Measurements from ENCODE around the gene IFNK. TPM values are rescaled to one million over a fixed set of nuclear protein-coding genes. Genes with fewer than 3 reads are reported as not detected.

The IFNK gene
- total RNA-seq, 2 experiments from 2014 or later, result not detected

GRCh38 chr9:27505744-27506161 is 18.3 kb upstream of the IFNK start:
- Histone ChIP-seq H3K4me3 (ENCODE audit: low read length) (no peak overlapping the region), H3K9me3 (ENCODE audit: control insufficient read depth in 1 of 2, insufficient read depth in 1 of 2, low read length in 2 of 2) (no peaks in the 10 kb centered on the region), H3K4me1 (ENCODE audit: insufficient read depth, low read length) (no peaks in the 10 kb centered on the region), H3K27ac (ENCODE audit: low read depth in 1 of 2, low read length in 2 of 2) (no peak overlapping the region), H3K36me3 (ENCODE audit: insufficient read depth, low read length) (no peaks in the 10 kb centered on the region), H3K27me3 (ENCODE audit: control insufficient read depth in 1 of 2, insufficient read depth in 2 of 2, low read length in 2 of 2) (no peaks in the 10 kb centered on the region)
- ATAC-seq (ENCODE audit: poor library complexity) (no peak), DNase-seq (no peak)
- no peak overlapping the region for H3K4me3 Mint-ChIP-seq
- H3K4me1 Mint-ChIP-seq (ENCODE audit: low read depth), result no peaks in the 10 kb centered on the region
- CTCF ChIA-PET, result no interaction called here
- no peak for TF ChIP-seq CTCF (IDR thresholded peaks at IDR 0.05)
- no peaks in the 10 kb centered on the region for H3K27me3 Mint-ChIP-seq
- no peak overlapping the region for H3K27ac Mint-ChIP-seq
- H3K9me3 Mint-ChIP-seq, result no peaks in the 10 kb centered on the region
- H3K36me3 Mint-ChIP-seq (ENCODE audit: low read depth), result no peaks in the 10 kb centered on the region
- POLR2A ChIA-PET, result no interaction called here
- intact Hi-C loops (cut with DNase I, micrococcal nuclease), result no loop called here

GRCh38 chr9:27506981-27507380 is 17.1 kb upstream of the IFNK start:
- TF ChIP-seq CTCF (IDR thresholded peaks at IDR 0.05), result no peak
- no peaks in the 10 kb centered on the region for H3K4me1 Mint-ChIP-seq (ENCODE audit: low read depth)

GRCh38 chr9:27510780-27511179 is 13.3 kb upstream of the IFNK start:
- H3K9me3 ChIP-seq (ENCODE audit: control insufficient read depth in 1 of 2, insufficient read depth in 1 of 2, low read length in 2 of 2), result no peaks in the 10 kb centered on the region
- Mint-ChIP-seq H3K4me1 (ENCODE audit: low read depth) (no peaks in the 10 kb centered on the region), H3K36me3 (ENCODE audit: low read depth) (no peaks in the 10 kb centered on the region), H3K27me3 (no peaks in the 10 kb centered on the region), H3K9me3 (no peaks in the 10 kb centered on the region), H3K4me3 (no peak overlapping the region), H3K27ac (no peak overlapping the region)
- H3K4me1 ChIP-seq (ENCODE audit: insufficient read depth, low read length), result no peaks in the 10 kb centered on the region
- intact Hi-C loops (cut with DNase I, micrococcal nuclease), result no loop called here
- ATAC-seq (ENCODE audit: poor library complexity) (no peak), DNase-seq (no peak)
- H3K36me3 ChIP-seq (ENCODE audit: insufficient read depth, low read length), result no peaks in the 10 kb centered on the region
- POLR2A ChIA-PET, result no interaction called here
- CTCF ChIA-PET, result interaction anchor here (1.1 kb wide), 1 partner anchor 19 kb away, joined by 3 read pairs; the partner anchor contains the start of gene MOB3B
- TF ChIP-seq CTCF (IDR thresholded peaks at IDR 0.05), result no peak
- no peak overlapping the region for H3K4me3 ChIP-seq (ENCODE audit: low read length)
- H3K27ac ChIP-seq (ENCODE audit: low read depth in 1 of 2, low read length in 2 of 2), result no peak overlapping the region
- H3K27me3 ChIP-seq (ENCODE audit: control insufficient read depth in 1 of 2, insufficient read depth in 2 of 2, low read length in 2 of 2), result no peaks in the 10 kb centered on the region

More at GRCh38 chr9:27506981-27507380, 17.1 kb upstream of the IFNK start:
- Histone ChIP-seq H3K27me3 (ENCODE audit: control insufficient read depth in 1 of 2, insufficient read depth in 2 of 2, low read length in 2 of 2) (no peaks in the 10 kb centered on the region), H3K27ac (ENCODE audit: low read depth in 1 of 2, low read length in 2 of 2) (no peak overlapping the region), H3K4me1 (ENCODE audit: insufficient read depth, low read length) (no peaks in the 10 kb centered on the region), H3K9me3 (ENCODE audit: control insufficient read depth in 1 of 2, insufficient read depth in 1 of 2, low read length in 2 of 2) (no peaks in the 10 kb centered on the region), H3K4me3 (ENCODE audit: low read length) (no peak overlapping the region), H3K36me3 (ENCODE audit: insufficient read depth, low read length) (no peaks in the 10 kb centered on the region)
- no peaks in the 10 kb centered on the region for H3K36me3 Mint-ChIP-seq (ENCODE audit: low read depth)
- H3K4me3 Mint-ChIP-seq, result no peak overlapping the region
- DNase-seq (no peak), ATAC-seq (ENCODE audit: poor library complexity) (no peak)
- no peaks in the 10 kb centered on the region for H3K9me3 Mint-ChIP-seq
- ChIA-PET POLR2A (no interaction called here), CTCF (no interaction called here)
- intact Hi-C loops (cut with DNase I, micrococcal nuclease), result no loop called here
- H3K27ac Mint-ChIP-seq, result no peak overlapping the region
- H3K27me3 Mint-ChIP-seq, result no peaks in the 10 kb centered on the region

Data from CD4-positive, alpha-beta T cell (primary cell).